HAP-1 (cell line): Measurements from ENCODE around the gene OR13C3.
"Not testable (repeated sequence)": the region's sequence is repeated elsewhere in the genome, so short reads cannot be mapped to it uniquely, and the experiment has no call there.

ENCODE experiments used
- DNase-seq, 2 experiments: peaks; one replicate each; pipeline ENCODE4 v3.0.0-alpha.2; 2016 to 2020; ENCODE audit warnings: low spot score in 2 of 2
- H3K27me3 ChIP-seq: fragments of 250-450 bp; sonication (Bioruptor Pico); 2 replicates; pipeline ENCODE4 v1.5.1; 2020; ENCODE audit warnings: low read depth, mild to moderate bottlenecking, moderate library complexity
- H3K36me3 ChIP-seq: fragments of 250-450 bp; sonication (Bioruptor Pico); replicated peaks from 2 replicates; pipeline ENCODE4 v1.5.1; 2020; ENCODE audit warnings: mild to moderate bottlenecking
- H3K4me1 ChIP-seq: fragments of 250-450 bp; sonication (Bioruptor Pico); 2 replicates; pipeline ENCODE4 v1.5.1; 2020; ENCODE audit warnings: mild to moderate bottlenecking
- H3K4me3 ChIP-seq: fragments of 250-450 bp; sonication (Bioruptor Pico); 2 replicates; pipeline ENCODE4 v1.5.1; 2020; ENCODE audit warnings: mild to moderate bottlenecking, moderate library complexity
- H3K9me3 ChIP-seq: fragments of 250-450 bp; sonication (Bioruptor Pico); 2 replicates; pipeline ENCODE4 v1.5.1; 2020; ENCODE audit warnings: mild to moderate bottlenecking, moderate library complexity
- in situ Hi-C: fragments of 300-500 bp; cut with MboI; formaldehyde crosslinking; loops from 3 replicates; pipeline ENCODE4 v1.14.3; 2020; ENCODE audit warnings: low sequenced_read_pairs, inconsistent platforms, mixed read lengths

Gene OR13C3

GRCh38 chr9:104536756-104537155, at the start of gene OR13C3:
OR13C3 (minus strand) TSS chr9:104536856; CDS start chr9:104536723, 133 bp downstream.
- no peaks in the 10 kb centered on the region for H3K27me3 ChIP-seq
- H3K9me3 ChIP-seq: no peaks in the 10 kb centered on the region
- no peaks in the 10 kb centered on the region for H3K36me3 ChIP-seq
- no peak for DNase-seq
- H3K4me3 ChIP-seq: no peak within 1 kb of the TSS
- in situ Hi-C loops: no loop called here
- peaks cover 11% of the 10 kb centered on the region for H3K4me1 ChIP-seq

DNA sequence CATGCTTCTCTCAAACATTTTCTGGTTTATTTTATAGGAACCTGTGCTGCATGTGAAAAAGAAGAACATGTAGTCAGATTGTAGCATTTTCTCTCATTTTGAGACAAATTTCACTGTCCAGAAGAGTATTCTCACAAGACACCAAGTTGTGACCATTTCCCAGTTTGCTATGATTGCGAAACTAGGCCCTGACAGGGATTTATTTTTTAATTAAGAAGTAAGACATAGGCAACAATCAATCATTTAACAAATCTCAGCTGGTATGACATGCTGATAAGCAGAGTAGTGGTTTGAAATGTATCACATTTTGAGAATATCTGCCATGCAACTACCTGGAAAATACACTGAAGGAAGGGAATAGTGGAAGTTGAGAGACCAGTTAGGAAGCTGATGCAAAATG, 43.9 kb upstream of the OR13C3 start:
- in situ Hi-C loops: no loop called here

GRCh38 chr9:104577263-104577662, 40.6 kb upstream of the OR13C3 start:
- H3K4me1 ChIP-seq: no peaks in the 10 kb centered on the region
- no peaks in the 10 kb centered on the region for H3K36me3 ChIP-seq
- no peaks in the 10 kb centered on the region for H3K9me3 ChIP-seq
- no peak overlapping the region for H3K4me3 ChIP-seq
- H3K27me3 ChIP-seq: no peaks in the 10 kb centered on the region
- in situ Hi-C loops: no loop called here
- no peak for DNase-seq

More for the DNA sequence above, 43.9 kb upstream of the OR13C3 start:
- H3K27me3 ChIP-seq: no peaks in the 10 kb centered on the region
- H3K9me3 ChIP-seq: no peaks in the 10 kb centered on the region
- no peak for DNase-seq
- H3K36me3 ChIP-seq: no peaks in the 10 kb centered on the region
- H3K4me3 ChIP-seq: no peak overlapping the region
- no peaks in the 10 kb centered on the region for H3K4me1 ChIP-seq

- Histone ChIP-seq H3K4me3 (no peak overlapping the region), H3K36me3 (no peaks in the 10 kb centered on the region), H3K4me1 (no peaks in the 10 kb centered on the region), H3K9me3 (no peaks in the 10 kb centered on the region), H3K27me3 (no peaks in the 10 kb centered on the region)
- no peak for DNase-seq
- in situ Hi-C loops: no loop called here
Observed at GRCh38 chr9:104575456-104575855, 38.8 kb upstream of the OR13C3 start.

- Histone ChIP-seq H3K4me1 (no peaks in the 10 kb centered on the region), H3K36me3 (no peaks in the 10 kb centered on the region), H3K9me3 (no peaks in the 10 kb centered on the region), H3K27me3 (no peaks in the 10 kb centered on the region), H3K4me3 (no peak overlapping the region)
- in situ Hi-C loops: loop anchor here (25.0 kb wide), 1 partner anchor 90 kb away; no protein-coding TSS in a partner anchor
- no peak for DNase-seq
Observed at GRCh38 chr9:104572612-104573011, 36.0 kb upstream of the OR13C3 start.

- Histone ChIP-seq H3K9me3 (no peaks in the 10 kb centered on the region), H3K27me3 (no peaks in the 10 kb centered on the region), H3K4me1 (no peaks in the 10 kb centered on the region), H3K36me3 (no peaks in the 10 kb centered on the region), H3K4me3 (no peak within 1 kb of the TSS)
- DNase-seq: no peak
- in situ Hi-C loops: loop anchor here (25.0 kb wide), 1 partner anchor 93 kb away; no protein-coding TSS in a partner anchor
Observed at GRCh38 chr9:104568868-104569267, 32.2 kb upstream of the OR13C3 start, which contains the start of gene OR13C8. OR13C8 (plus strand) TSS chr9:104569168; CDS start chr9:104569168, 0 bp downstream.

GRCh38 chr9:104564358-104564757, 27.7 kb upstream of the OR13C3 start:
- no peak overlapping the region for H3K4me3 ChIP-seq
- no peaks in the 10 kb centered on the region for H3K4me1 ChIP-seq
- no peaks in the 10 kb centered on the region for H3K27me3 ChIP-seq
- no peak for DNase-seq
- in situ Hi-C loops: loop anchor here (25.0 kb wide), 1 partner anchor 98 kb away; no protein-coding TSS in a partner anchor
- no peaks in the 10 kb centered on the region for H3K9me3 ChIP-seq
- no peaks in the 10 kb centered on the region for H3K36me3 ChIP-seq

- DNase-seq: peak in 1 of 2 experiments; percentile 23
- H3K4me1 ChIP-seq: peaks cover 4% of the 10 kb centered on the region
- no peaks in the 10 kb centered on the region; the same call in 1 of the 2 replicates for H3K9me3 ChIP-seq
- in situ Hi-C loops: loop anchor here (25.0 kb wide), 1 partner anchor 105 kb away; no protein-coding TSS in a partner anchor
- no peaks in the 10 kb centered on the region for H3K36me3 ChIP-seq
- H3K4me3 ChIP-seq: no peak overlapping the region
- no peaks in the 10 kb centered on the region for H3K27me3 ChIP-seq
Observed at GRCh38 chr9:104556830-104557634, 20.4 kb upstream of the OR13C3 start.

- Histone ChIP-seq H3K4me1 (peaks cover 4% of the 10 kb centered on the region), H3K27me3 (no peaks in the 10 kb centered on the region), H3K36me3 (no peaks in the 10 kb centered on the region), H3K9me3 (no peaks in the 10 kb centered on the region; the same call in 1 of the 2 replicates), H3K4me3 (no peak overlapping the region)
- in situ Hi-C loops: loop anchor here (25.0 kb wide), 1 partner anchor 107 kb away; no protein-coding TSS in a partner anchor
- peak in 1 of 2 experiments; percentile 14 for DNase-seq
Observed at GRCh38 chr9:104555521-104555920, 18.9 kb upstream of the OR13C3 start.

GRCh38 chr9:104553261-104553660, 16.6 kb upstream of the OR13C3 start:
- no peak for DNase-seq
- no peaks in the 10 kb centered on the region for H3K36me3 ChIP-seq
- H3K4me1 ChIP-seq: peaks cover 4% of the 10 kb centered on the region
- no peaks in the 10 kb centered on the region for H3K27me3 ChIP-seq
- no peak overlapping the region for H3K4me3 ChIP-seq
- H3K9me3 ChIP-seq: no peaks in the 10 kb centered on the region; the same call in 1 of the 2 replicates
- in situ Hi-C loops: loop anchor here (25.0 kb wide), 1 partner anchor 109 kb away; no protein-coding TSS in a partner anchor

DNA sequence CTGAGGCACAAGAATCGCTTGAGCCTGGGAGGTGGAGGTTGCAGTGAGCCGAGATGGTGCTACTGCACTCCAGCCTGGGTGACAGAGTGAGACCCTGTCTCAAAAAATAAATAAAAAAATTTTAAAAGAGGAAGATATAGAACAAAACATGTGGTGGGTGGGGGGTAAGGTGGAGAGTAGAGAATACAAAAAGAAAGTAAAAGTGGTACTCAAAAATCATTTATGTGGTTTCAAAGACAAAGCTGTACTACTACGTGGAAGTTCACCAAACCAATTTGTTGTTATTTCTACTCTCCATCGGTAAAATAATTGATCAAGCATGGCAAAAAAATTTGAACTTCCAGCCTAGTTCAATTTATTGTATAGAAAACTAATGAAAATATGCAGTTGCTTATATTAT, 8.0 kb upstream of the OR13C3 start:
- in situ Hi-C loops: no loop called here
- DNase-seq: no peak
- no peaks in the 10 kb centered on the region for H3K27me3 ChIP-seq
- no peak overlapping the region for H3K4me3 ChIP-seq
- H3K36me3 ChIP-seq: no peaks in the 10 kb centered on the region
- H3K9me3 ChIP-seq: no peaks in the 10 kb centered on the region
- H3K4me1 ChIP-seq: no peaks in the 10 kb centered on the region

- Histone ChIP-seq H3K36me3 (no peaks in the 10 kb centered on the region), H3K27me3 (no peaks in the 10 kb centered on the region), H3K4me3 (no peak overlapping the region), H3K4me1 (no peaks in the 10 kb centered on the region), H3K9me3 (no peaks in the 10 kb centered on the region)
- in situ Hi-C loops: no loop called here
- DNase-seq: no peak
Observed at GRCh38 chr9:104539275-104539674, 2.6 kb upstream of the OR13C3 start.

DNA sequence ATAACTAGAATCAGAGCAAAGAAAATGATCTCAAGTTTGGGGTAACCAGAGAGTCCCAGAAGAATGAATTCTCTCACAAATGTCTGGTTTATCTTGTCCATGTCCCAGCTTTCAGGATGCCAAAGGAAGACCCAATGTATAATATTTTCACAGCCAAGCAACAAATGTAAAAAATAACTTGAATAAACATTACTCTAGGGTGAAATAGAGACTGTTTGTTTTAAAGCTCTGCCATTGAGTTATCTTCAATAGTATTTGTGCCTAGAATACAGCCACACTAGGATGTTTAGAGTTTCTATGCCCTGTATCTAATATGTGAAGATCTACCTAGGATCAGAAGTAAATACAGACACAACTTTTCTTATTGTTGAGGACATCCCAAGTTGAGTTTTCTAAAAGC, 9.5 kb downstream of the OR13C3 start, which contains the start of gene OR13C4:
OR13C4 (minus strand) TSS at position 101 of the 400 bp plus-strand sequence; CDS start at position 101, 0 bp downstream.
- Histone ChIP-seq H3K36me3 (no peaks in the 10 kb centered on the region), H3K4me3 (no peak within 1 kb of the TSS), H3K27me3 (no peaks in the 10 kb centered on the region), H3K9me3 (no peaks in the 10 kb centered on the region), H3K4me1 (peaks cover 3% of the 10 kb centered on the region; the same call in 1 of the 2 replicates)
- in situ Hi-C loops: no loop called here
- DNase-seq: no peak

DNA sequence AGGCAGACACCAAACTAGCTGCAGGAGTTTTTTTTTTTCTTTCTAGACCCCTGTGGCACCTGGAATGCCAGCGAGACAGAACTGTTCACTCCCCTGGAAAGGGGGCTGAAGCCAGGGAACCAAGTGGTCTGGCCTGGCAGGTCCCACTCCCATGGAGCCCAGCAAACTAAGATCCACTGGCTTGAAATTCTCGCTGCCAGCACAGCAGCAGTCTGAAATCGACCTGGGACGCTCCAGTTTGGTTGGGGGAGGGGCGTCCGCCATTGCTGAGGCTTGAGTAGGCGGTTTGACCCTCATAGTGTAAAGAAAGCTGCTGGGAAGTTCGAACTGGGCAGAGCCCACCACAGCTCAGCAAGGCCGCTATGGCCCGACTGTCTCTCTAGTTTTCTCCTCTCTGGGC, 16.4 kb downstream of the OR13C3 start:
- H3K9me3 ChIP-seq, H3K4me1 ChIP-seq, in situ Hi-C loops, H3K27me3 ChIP-seq, H3K4me3 ChIP-seq, DNase-seq, H3K36me3 ChIP-seq: not testable (repeated sequence)
